GM19023 (cell line): ENCODE results near the gene STXBP3.

Source experiments
- ATAC-seq: cut with Tn5 transposase; IDR thresholded peaks from one replicate; pipeline ENCODE4 v1.9.1; 2021; ENCODE audit warnings: mild to moderate bottlenecking, moderate library complexity; ENCODE audit not compliant: unreplicated experiment

Gene STXBP3

GRCh38 chr1:108832929-108833328 is 86.5 kb downstream of the STXBP3 start:
- ATAC-seq = no peak

DNA sequence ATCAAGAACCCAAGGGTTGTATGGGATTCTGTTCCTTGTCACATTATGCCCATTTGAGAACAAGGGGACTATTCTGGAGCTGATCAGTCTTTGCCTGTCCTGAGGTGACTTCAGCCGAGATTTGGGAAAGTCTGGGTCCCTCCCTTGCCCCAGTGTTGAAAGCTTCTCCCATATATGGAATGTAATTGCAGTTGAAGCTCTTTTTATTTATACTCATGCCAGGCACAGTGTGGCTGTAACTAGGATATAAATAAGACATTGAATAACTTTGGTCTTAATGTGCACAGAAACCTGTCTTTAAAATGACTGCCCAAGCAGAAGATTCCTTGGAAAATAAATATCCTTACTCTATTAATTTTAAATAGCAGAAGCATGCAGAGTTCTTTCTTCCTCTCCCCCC is 95.2 kb downstream of the STXBP3 start:
- no peak for ATAC-seq

DNA sequence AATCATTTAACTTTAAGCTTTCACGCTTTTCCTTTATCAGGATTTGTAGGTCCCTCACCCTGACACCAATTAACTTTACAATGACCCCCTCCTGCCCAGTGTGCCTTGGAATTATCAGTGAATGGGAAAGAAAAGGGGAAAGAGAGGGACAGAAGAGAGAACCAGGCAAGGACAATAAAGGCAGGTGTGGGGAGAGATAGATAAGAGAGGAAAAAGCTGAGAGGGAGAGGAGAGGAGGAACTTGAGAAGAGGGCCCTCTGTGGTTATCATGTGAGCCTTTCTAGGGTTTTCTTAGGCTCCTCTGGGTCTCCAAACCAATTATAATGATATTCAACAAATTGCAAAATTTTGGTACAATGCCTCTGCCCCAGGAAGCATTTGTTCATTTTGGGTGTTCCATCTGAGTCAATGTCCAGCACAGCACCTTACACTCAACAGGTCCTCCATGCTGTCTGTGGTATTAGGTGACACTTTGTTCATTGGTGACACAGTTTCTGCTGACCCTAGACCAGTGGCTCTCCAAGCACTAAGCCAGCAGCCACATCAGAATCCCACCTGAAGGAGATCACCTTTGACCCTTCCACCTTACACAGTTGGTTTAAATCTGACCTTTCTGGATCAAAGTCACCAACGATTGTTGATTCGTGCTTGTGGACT is 96.2 kb downstream of the STXBP3 start:
- no peak for ATAC-seq

DNA sequence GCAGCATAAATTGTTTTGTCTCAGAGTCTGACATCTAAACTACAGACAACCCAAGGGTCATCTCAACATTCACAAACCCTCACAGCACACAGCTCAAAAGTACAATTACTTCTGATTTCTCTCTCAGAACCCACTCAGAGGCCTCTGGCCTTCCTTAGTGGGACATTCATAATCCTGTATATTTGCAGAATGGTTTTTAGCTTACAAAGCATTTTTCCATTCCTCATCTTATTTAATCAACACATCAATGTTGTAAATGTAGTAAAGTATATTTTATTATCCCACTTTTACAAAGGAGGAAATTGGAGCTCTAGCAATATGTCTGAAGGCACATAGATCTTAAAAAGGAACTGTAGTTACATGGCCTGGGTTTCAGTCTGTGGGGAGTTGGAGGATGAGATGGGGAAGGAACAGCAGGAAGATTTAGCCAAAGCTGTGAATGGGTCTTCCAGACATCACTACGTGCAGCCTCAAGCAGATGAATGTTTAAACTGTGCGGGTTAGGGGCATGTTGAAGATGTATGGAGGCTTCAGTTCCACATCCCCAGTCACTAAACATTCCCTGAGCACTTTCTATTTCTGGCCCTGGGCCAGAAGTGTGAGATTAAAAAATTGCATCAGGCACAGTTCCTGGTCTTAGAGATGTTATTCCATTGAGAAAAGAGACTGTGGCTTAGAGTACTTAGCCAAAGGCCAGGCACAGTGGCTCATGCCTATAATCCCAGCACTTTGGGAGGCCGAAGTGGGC is 97.1 kb downstream of the STXBP3 start:
- no peak for ATAC-seq

DNA sequence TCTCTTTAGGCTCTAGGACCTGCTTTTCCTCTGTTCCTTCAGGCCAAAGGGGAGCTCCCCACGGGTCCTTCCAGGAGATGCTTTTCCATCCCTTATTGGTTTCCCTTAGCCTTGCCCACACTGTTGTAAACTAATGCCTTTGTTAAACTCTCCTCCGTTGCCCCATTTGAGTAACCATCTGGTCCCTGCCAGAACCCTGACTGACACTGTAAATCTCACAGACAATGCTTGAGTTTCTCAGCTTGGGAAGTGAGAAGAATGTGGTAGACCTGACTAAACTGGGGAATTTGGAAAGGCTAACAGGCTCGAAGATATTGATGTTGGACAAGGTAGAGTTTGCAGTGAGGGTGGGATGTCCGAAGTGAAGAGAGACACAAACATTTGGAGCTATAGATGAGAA is 99.0 kb downstream of the STXBP3 start:
- ATAC-seq = no peak

GRCh38 chr1:108845991-108846390 is 99.5 kb downstream of the STXBP3 start:
- ATAC-seq = no peak

DNA sequence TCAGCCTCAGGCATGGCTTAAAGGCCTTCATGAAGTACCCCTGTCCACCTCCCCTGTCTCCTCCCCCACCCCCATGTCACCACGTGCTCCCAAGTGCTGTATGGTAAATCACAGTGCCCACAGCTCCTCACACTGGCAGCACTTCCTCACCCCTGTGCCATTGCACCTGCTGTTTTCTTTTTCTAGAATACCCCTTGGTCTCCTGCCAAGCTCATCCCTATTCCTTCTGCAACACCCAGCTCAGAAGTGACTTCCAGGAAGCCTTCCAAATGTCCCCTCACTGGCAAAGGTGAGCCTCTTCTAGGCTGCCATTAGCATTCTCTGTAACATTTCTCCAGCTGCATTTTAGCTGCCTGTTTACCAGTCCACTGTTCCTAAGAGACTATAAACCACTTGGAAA is 101.0 kb downstream of the STXBP3 start:
- no peak for ATAC-seq

- ATAC-seq = no peak
Measured at GRCh38 chr1:108848806-108849205, 102.3 kb downstream of the STXBP3 start.

DNA sequence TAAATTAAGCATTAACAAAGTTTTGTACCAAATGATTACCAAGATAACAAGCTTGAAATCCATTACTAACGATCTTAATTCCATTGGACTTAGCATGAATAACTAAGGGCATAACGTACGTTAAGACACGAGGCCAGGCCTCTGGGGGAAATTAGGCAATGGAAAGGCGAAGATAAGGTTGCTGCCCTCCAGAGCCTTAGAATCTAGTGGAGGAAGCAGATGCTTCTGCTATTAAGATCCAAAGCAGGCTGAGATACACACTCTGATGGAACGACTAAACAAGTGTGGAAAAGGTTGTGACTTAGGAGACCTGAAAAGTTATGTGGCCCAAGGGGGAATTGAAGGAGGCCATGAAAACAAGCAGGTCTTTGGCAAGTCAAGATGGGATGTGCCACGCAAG is 104.5 kb downstream of the STXBP3 start:
- ATAC-seq = no peak

DNA sequence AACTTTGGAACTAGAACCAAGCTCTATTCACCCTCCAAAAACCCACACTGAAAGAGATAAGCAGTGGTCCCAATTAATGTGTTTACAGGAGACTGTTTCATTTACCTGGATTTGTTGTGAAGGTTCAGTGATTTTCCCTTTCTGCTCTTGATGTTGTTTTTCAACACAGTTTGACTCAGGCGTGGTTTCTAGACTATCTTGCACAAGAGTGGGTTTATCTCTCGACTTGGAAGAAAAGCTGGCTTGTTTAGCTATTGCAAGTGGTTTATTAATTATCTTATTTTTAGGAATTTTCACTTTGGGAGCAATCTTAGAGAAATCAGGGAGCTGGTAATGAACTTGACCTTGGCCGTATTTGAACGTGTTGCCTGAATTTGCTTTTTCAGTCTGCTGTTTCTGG is 105.1 kb downstream of the STXBP3 start:
- no peak for ATAC-seq

- ATAC-seq = no peak
Measured at GRCh38 chr1:108852221-108852975, 105.9 kb downstream of the STXBP3 start.

GRCh38 chr1:108854221-108855019 is 107.9 kb downstream of the STXBP3 start:
- no peak for ATAC-seq

- no peak for ATAC-seq
Measured at GRCh38 chr1:108856994-108857393, 110.5 kb downstream of the STXBP3 start, which contains the start of gene AKNAD1. Gene AKNAD1 (minus strand): TSS chr1:108857094. CDS start chr1:108852664, 4,430 bp downstream.

- no peak for ATAC-seq
Measured at GRCh38 chr1:108858230-108858950, 111.9 kb downstream of the STXBP3 start.
